Panc1 (cell line): ENCODE results near the gene NR3C1. TPM values are rescaled to one million over a fixed set of nuclear protein-coding genes. Genes with fewer than 3 reads are reported as not detected.

Experiments used
- ATAC-seq: fragments of 200-7000 bp; cut with Tn5 transposase; 2 replicates; pipeline ENCODE4 v1.9.1; 2020; ENCODE audit warnings: mild to moderate bottlenecking, moderate library complexity
- BruUV-seq: library from RNA; stranded (reverse); fragments of 400-500 nt; replicated peaks from 2 replicates; lab custom pipeline; 2021; lab: Mats Ljungman, UMichigan
- CTCF ChIA-PET: fragments of 300-600 bp; sonication (Branson Sonifier 250); formaldehyde crosslinking; loops from one replicate; lab custom pipeline; 2022; ENCODE audit warnings: antibody characterized with exemption; lab: Charles Lee
- POLR2A ChIA-PET: fragments of 300-600 bp; sonication (Branson Sonifier 250); formaldehyde crosslinking; loops from one replicate; lab custom pipeline; 2022; ENCODE audit warnings: antibody characterized with exemption; lab: Charles Lee
- DNase-seq: peaks from one replicate; pipeline ENCODE4 v3.0.0-alpha.2; 2010; ENCODE audit warnings: low read depth, low spot score
- H3K27ac ChIP-seq: 2 replicates; pipeline ENCODE4 v1.5.1; 2011; ENCODE audit warnings: mild to moderate bottlenecking, low read length, inconsistent platforms
- H3K27me3 ChIP-seq: fragments of 200-500 bp; sonication (Bioruptor generic); 2 replicates; pipeline ENCODE4 v1.6.0; 2014; ENCODE audit warnings: low read length, inconsistent platforms; ENCODE audit not compliant: control insufficient read depth, insufficient read depth
- H3K36me3 ChIP-seq: fragments of 200-500 bp; sonication (Bioruptor generic); 2 replicates; pipeline ENCODE4 v1.5.1; 2014; ENCODE audit warnings: inconsistent platforms, mild to moderate bottlenecking, low read length, moderate library complexity; ENCODE audit not compliant: control insufficient read depth, insufficient read depth
- H3K4me1 ChIP-seq: 2 replicates; pipeline ENCODE4 v1.5.1; 2011; ENCODE audit warnings: inconsistent platforms, mild to moderate bottlenecking, low read length, moderate library complexity; ENCODE audit not compliant: control insufficient read depth, insufficient read depth
- H3K4me3 ChIP-seq, 2 experiments: 2 replicates each; pipeline ENCODE4 v1.5.1; 2011 to 2012; ENCODE audit warnings: low read depth in 2 of 2, low read length in 2 of 2, mild to moderate bottlenecking in 2 of 2, inconsistent platforms in 1 of 2, moderate library complexity in 1 of 2
- H3K9me3 ChIP-seq: fragments of 200-500 bp; sonication (Bioruptor generic); 2 replicates; pipeline ENCODE4 v1.5.1; 2014; ENCODE audit warnings: low read depth, mild to moderate bottlenecking, inconsistent platforms, low read length, moderate library complexity; ENCODE audit not compliant: control insufficient read depth, insufficient read depth
- CTCF ChIP-seq: fragments of 450-650 bp; IDR thresholded peaks from 2 replicates; pipeline ENCODE4 v1.5.1; 2017; ENCODE audit warnings: mild to moderate bottlenecking
- POLR2AphosphoS5 ChIP-seq: IDR thresholded peaks from 2 replicates; pipeline ENCODE4 v1.6.1; 2012; ENCODE audit warnings: mild to moderate bottlenecking, low read depth, low read length, moderate library complexity
- REST ChIP-seq, 2 experiments: IDR thresholded peaks; 2 replicates each; pipeline ENCODE4 v1.6.1; 2011 to 2012; ENCODE audit warnings: low read depth in 2 of 2, control low read depth in 1 of 2, low read length in 1 of 2, mild to moderate bottlenecking in 1 of 2, moderate library complexity in 1 of 2; ENCODE audit not compliant: insufficient read depth in 1 of 2
- SIN3A ChIP-seq: IDR thresholded peaks from 2 replicates; pipeline ENCODE4 v1.6.1; 2012; ENCODE audit warnings: low read depth, mild to moderate bottlenecking, low read length, moderate library complexity, borderline replicate concordance; ENCODE audit not compliant: insufficient read depth
- TCF7L2 ChIP-seq: IDR thresholded peaks from 2 replicates; pipeline ENCODE4 v1.6.1; 2011; ENCODE audit warnings: mild to moderate bottlenecking, low read depth, low read length, inconsistent platforms
- in situ Hi-C: cut with HindIII; loops from 2 replicates; pipeline ENCODE4 v1.10.0; 2016; ENCODE audit warnings: low sequenced_read_pairs, low pct_unique_long_range_greater_than_20kb
- intact Hi-C: fragments of 100-400 bp; cut with micrococcal nuclease; formaldehyde crosslinking; loops from one replicate; pipeline ENCODE4 v1.10.0; 2022; ENCODE audit not compliant: unreplicated experiment
- total RNA-seq: library from RNA; stranded (reverse); gene quantifications from one replicate; pipeline ENCODE4 v1.2.1, GENCODE V29; 2021; ENCODE audit not compliant: unreplicated experiment

NR3C1 gene
- total RNA-seq, 1 experiment from 2014 or later, result 52.6 TPM

GRCh38 chr5:143229896-143230675 lies 173.4 kb downstream of the NR3C1 start:
- Histone ChIP-seq H3K4me1 (peaks cover 8% of the 10 kb centered on the region), H3K4me3 (no peak overlapping the region), H3K9me3 (no peaks in the 10 kb centered on the region), H3K27me3 (no peaks in the 10 kb centered on the region), H3K27ac (peak overlapping the region; percentile 64; the same call in 1 of the 2 replicates), H3K36me3 (no peaks in the 10 kb centered on the region)
- CTCF ChIA-PET, result no interaction called here
- DNase-seq (no peak), ATAC-seq (peak; percentile 35)
- intact Hi-C loops (no loop called here), in situ Hi-C loops (no loop called here)
- POLR2A ChIA-PET, result no interaction called here
- TF ChIP-seq REST (IDR thresholded peaks at IDR 0.05; ENCODE audit: insufficient read depth in 1 of 2, low read depth in 2 of 2, low read length in 1 of 2), result no peak
- TF ChIP-seq TCF7L2, result no peak
- TF ChIP-seq SIN3A, result no peak
- TF ChIP-seq CTCF, result no peak
- no peak for TF ChIP-seq POLR2AphosphoS5
- BruUV-seq, result no TSS peak

GRCh38 chr5:143229426-143229895 lies 174.0 kb downstream of the NR3C1 start:
- Histone ChIP-seq H3K4me1 (peaks cover 8% of the 10 kb centered on the region), H3K4me3 (no peak overlapping the region), H3K36me3 (no peaks in the 10 kb centered on the region), H3K27ac (peak overlapping the region; percentile 64), H3K27me3 (no peaks in the 10 kb centered on the region), H3K9me3 (no peaks in the 10 kb centered on the region)
- ChIA-PET POLR2A (no interaction called here), CTCF (no interaction called here)
- ATAC-seq (peak; percentile 62), DNase-seq (no peak)
- no peak for TF ChIP-seq SIN3A
- no peak for TF ChIP-seq REST (IDR thresholded peaks at IDR 0.05; ENCODE audit: insufficient read depth in 1 of 2, low read depth in 2 of 2, low read length in 1 of 2)
- TF ChIP-seq POLR2AphosphoS5, result no peak
- no peak for TF ChIP-seq CTCF
- TF ChIP-seq TCF7L2, result no peak
- intact Hi-C loops (no loop called here), in situ Hi-C loops (no loop called here)
- BruUV-seq, result no TSS peak
